Stimulated activated CD8-positive, alpha-beta memory T cell treated with anti-CD3 and anti-CD28 coated beads, Interleukin-7, amount 100 ng/mL, for 24 hours (primary cell): ENCODE measurements around the gene PTPRA.
"Not testable (repeated sequence)": the region's sequence is repeated elsewhere in the genome, so short reads cannot be mapped to it uniquely, and the experiment has no call there.

ENCODE experiments used
- DNase-seq: peaks from one replicate; pipeline ENCODE4 v3.0.0-alpha.2; 2020; ENCODE audit warnings: low read depth

Gene PTPRA

GRCh38 chr20:3043322-3043721 is 170.0 kb downstream of the PTPRA start, which contains the start of gene GNRH2:
Gene GNRH2, plus strand, starts transcription at chr20:3043622. Its CDS starts 793 bp downstream, at chr20:3044415.
- no peak for DNase-seq

- no peak for DNase-seq
Measured at GRCh38 chr20:3044336-3044965, 171.2 kb downstream of the PTPRA start.

DNA sequence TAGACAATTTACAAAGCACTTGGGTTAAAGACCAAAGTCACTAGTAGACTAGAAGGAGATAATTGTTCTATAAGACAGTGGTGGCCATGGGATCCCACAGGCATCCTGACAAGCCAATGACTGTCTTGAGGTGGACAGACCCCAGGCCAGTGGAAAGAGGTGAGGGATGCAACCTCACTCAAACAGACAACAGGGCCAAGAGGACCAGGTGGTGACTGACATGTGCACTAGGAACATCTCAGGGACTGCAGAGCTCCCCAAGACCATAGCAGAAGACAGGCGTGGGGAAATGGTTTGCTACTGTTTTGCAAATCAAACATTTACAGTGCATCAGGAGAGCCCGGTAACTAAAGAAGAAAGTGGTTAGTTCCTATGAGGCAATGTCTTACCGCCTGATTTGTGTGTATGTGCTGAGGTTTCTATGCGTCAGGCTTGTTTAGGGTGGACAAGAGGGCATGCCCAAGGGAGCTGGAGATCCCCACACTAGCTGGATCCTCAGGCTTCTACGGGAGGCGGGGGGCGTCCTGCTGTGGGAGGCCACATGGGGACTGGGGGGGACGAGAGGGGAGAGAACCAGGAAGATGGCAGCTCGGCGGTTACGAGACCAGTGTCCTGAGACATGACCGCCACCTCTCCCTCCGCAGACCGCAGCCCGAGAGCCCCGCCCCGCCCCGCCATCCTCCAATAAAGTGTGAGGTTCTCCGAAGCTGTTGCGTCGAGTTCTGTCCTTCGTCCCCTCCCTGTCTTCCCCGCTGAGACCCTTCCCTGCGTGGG is 171.9 kb downstream of the PTPRA start:
- DNase-seq = peak; percentile 21

DNA sequence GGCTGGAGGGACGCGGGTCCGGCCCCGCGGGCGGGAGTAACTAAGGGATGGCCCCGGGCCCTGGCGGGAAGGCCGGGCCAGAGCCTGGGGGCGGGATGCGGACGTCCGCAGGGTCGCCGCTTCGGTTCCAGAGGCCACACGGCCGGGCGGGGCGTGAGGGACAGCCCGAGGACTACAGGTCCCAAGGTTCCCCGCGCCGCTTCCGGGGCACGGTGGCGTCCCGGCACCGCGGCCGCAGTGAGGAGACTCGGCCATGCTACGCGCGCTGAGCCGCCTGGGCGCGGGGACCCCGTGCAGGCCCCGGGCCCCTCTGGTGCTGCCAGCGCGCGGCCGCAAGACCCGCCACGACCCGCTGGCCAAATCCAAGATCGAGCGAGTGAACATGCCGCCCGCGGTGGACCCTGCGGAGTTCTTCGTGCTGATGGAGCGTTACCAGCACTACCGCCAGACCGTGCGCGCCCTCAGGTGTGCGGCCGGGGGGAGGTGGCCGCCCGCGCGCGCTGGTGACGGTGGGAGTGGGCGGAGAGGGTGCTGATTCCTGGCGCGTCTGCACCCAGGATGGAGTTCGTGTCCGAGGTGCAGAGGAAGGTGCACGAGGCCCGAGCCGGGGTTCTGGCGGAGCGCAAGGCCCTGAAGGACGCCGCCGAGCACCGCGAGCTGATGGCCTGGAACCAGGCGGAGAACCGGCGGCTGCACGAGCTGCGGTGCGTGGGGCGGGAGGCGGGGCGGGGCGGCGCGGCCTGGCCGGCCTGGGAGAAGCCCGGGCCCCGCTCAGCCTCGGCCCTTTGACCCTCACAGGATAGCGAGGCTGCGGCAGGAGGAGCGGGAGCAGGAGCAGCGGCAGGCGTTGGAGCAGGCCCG is 172.8 kb downstream of the PTPRA start, which contains the start of gene MRPS26:
TSS of gene MRPS26 (plus strand) at position 237 of the 861 bp plus-strand sequence. CDS start at position 254, 17 bp downstream.
- DNase-seq = peak; percentile 58

GRCh38 chr20:3046677-3047462 is 173.6 kb downstream of the PTPRA start:
- no peak for DNase-seq

- DNase-seq = no peak
Measured at GRCh38 chr20:3047486-3048419, 174.5 kb downstream of the PTPRA start.

GRCh38 chr20:3051385-3052019 is 178.2 kb downstream of the PTPRA start:
- DNase-seq = no peak

- no peak for DNase-seq
Measured at GRCh38 chr20:3059489-3059888, 186.2 kb downstream of the PTPRA start.

- not testable (repeated sequence) for DNase-seq
Measured at GRCh38 chr20:3064119-3064518, 190.8 kb downstream of the PTPRA start.

DNA sequence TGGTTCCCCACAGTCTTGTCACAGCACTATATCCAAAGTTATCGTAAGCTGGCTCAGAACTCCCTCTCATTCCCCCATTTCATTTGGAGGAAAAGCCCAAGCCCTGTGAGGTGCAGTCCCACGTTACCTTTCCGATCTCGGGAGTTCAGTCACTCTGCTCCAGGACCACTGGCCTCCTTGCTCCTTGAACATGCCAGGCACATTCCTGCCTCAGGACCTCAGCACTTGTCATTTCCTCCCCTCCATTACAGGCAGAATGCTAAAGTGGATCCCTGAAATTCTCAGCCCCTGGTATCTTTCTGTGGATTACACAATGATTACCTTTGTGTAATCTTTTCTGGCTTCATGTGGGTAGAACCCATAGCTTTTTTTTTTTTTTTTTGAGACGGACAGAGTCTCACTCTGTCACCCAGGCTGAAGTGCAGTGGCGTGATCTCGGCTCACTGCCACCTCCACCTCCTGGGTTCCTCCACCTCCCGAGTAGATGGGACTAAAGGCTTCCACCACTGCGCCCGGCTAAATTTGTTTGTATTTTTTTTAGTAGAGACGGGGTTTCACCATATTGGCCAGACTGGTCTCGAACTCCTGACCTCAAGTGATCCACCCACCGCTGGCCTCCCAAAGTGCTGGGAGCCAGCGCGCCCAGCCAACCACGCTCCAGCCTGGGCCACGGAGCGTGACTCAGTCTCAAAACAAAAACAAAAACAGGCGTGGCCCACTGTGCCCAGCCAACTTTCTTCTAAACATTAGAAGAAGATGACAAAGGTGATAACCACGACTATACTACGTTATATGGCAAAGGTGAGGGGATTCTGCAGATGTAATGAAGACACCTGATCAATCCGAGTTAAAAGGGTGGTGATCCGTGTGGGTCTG is 194.1 kb downstream of the PTPRA start:
- no peak for DNase-seq

GRCh38 chr20:3068075-3068474 is 194.8 kb downstream of the PTPRA start:
- DNase-seq = no peak

DNA sequence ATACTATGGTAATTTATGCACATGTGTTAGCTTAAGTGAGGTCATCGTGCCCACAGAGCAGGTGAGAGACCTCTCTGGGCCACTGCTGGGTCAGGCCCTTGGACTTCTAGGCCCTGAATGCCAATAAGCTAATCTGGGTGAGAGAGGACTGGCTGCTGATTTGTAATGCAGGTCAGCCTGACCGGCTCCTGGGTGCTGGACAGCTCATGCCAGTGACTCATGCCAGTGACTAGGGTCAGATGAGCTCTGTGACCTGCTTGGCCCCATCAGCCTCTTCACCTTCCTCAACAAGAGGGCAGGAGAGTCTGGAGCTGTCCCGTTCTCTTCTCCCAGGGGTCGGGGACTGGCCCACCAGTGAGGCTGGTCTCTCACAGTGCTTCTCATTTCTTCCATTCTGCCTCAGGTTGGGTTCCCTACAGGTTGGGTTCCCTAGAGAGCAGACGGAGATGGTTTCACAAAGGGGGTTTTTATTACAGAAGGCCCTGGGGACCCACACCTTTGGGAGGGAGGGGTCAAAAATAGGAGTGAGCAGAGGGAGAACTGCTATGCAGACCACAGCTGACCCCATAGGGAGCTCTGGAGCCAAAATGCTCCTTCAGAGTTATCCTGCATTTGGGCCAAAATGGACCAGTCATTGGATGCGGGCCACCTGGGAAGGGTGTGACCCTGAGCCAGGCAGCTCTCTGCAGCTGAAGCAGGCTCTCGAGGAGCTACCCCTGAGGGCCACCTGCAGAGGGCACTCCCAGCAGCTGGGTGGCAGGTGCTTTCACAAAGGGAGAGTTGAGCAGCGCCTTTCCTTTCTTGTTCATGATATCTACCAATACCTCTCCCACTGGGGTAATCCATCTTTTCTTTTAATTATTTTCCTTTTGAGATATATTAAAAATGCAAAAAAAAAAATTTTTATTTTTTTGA is 196.0 kb downstream of the PTPRA start:
- no peak for DNase-seq

DNA sequence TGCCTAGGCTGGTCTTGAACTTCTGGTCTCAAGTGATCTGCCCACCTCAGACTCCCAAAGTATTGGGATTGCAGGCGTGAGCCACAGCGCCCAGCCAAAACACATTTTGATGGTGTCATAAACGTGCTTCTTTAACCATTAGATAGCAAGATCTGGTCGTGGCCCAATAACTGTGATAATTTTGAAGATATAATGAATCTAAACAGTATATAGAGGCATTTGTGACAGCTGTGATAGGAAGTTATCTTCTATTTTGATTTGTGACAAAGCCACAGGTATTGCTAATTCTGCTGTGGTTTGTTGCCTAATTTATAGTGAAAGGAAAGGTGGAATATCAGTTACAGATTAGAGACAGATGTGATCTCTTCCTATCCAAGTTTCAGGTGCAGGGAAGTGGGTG is 197.4 kb downstream of the PTPRA start:
- DNase-seq = no peak

GRCh38 chr20:3071266-3071609 is 198.0 kb downstream of the PTPRA start:
- DNase-seq = no peak

GRCh38 chr20:3071610-3072529 is 198.6 kb downstream of the PTPRA start, which contains the start of gene OXT:
Gene OXT, plus strand, starts transcription at chr20:3071620. Its CDS starts 36 bp downstream, at chr20:3071656.
- DNase-seq = peak; percentile 28

- DNase-seq = no peak
Measured at GRCh38 chr20:3072530-3073250, 199.4 kb downstream of the PTPRA start.
